ENCODE results near the gene KLHL18. TPM values are rescaled to one million over a fixed set of nuclear protein-coding genes. Genes with fewer than 3 reads are reported as not detected.

Gene KLHL18
- total RNA-seq, 1 donor from 2014 or later, result 13.7 TPM

GRCh38 chr3:47392933-47393332, 110.2 kb downstream of the KLHL18 start:
- no peak for TF ChIP-seq CTCF (conservative IDR thresholded peaks at IDR 0.05; ENCODE audit: low read depth, low read length)
- no peak overlapping the region for H3K4me3 ChIP-seq (ENCODE audit: low read depth, low read length)
- no peak for DNase-seq (ENCODE audit: low read depth)

DNA sequence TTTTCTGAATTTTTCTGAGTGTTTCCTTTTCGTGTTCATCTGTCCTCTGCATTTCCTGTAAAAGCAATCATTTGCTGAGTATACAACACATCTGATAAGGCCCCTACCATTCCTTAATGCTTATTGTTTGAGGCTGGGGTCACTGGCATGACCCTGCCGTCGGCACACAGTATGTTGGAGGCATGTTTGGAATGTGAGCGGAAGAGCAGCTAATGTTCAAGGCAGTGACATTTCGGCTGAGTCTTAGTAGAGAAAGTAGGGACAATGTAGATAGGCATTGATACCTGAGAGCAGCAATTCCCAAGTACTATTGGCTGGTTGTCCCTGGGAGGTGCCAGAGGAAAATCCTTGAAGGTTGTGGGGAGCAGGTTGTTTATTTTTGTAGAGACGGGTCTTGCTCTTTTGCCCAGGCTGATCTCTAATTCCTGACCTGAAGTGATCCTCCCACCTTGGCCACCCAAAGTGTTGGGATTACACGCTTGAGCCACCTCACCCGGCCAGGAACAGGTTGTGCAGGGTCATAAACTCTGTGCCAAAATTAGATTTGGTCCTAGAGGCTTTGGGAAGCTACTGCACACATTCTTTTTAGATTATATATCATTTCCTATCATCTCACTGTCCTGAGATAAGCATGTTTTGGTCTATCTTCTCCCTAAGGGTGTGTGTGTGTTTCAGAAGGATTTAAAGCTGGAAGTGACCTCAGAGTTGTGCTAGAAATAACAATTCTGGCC, 111.6 kb downstream of the KLHL18 start:
- no peak overlapping the region for H3K4me3 ChIP-seq (ENCODE audit: low read depth, low read length)
- no peak for DNase-seq (ENCODE audit: low read depth)
- no peak for TF ChIP-seq CTCF (conservative IDR thresholded peaks at IDR 0.05; ENCODE audit: low read depth, low read length)

- TF ChIP-seq CTCF (conservative IDR thresholded peaks at IDR 0.05; ENCODE audit: low read depth, low read length), result no peak
- H3K4me3 ChIP-seq (ENCODE audit: low read depth, low read length), result no peak overlapping the region
- no peak for DNase-seq (ENCODE audit: low read depth)
Observed at GRCh38 chr3:47394881-47395280, 112.1 kb downstream of the KLHL18 start.

Other genes starting within 250 kb of the KLHL18 start
- 17.4 and 21.3 TPM in 2 replicates for gene SETD2, start 118.8 kb upstream of the KLHL18 start, total RNA-seq
- gene KIF9, start 145 bp upstream of the KLHL18 start, total RNA-seq, result 7.8 and 16.1 TPM in 2 replicates
- gene PTPN23, start 98.1 kb downstream of the KLHL18 start, total RNA-seq, result 14.2 and 15.0 TPM in 2 replicates
- 52.8 and 61.7 TPM in 2 replicates for gene SCAP, start 193.0 kb downstream of the KLHL18 start, total RNA-seq
- 37.1 and 49.3 TPM in 2 replicates for gene ELP6, start 230.8 kb downstream of the KLHL18 start, total RNA-seq